Caco-2 (cell line): ENCODE measurements around the gene E2F7. TPM values are rescaled to one million over a fixed set of nuclear protein-coding genes. Genes with fewer than 3 reads are reported as not detected.

Experiments
- BruUV-seq: library from RNA; stranded (reverse); fragments of 400-500 nt; replicated peaks from 2 replicates; lab custom pipeline; 2021; lab: Mats Ljungman, UMichigan
- CTCF ChIA-PET: fragments of 300-600 bp; sonication (Branson Sonifier 250); formaldehyde crosslinking; loops from one replicate; lab custom pipeline; 2022; ENCODE audit warnings: antibody characterized with exemption; lab: Charles Lee
- POLR2A ChIA-PET: fragments of 300-600 bp; sonication (Branson Sonifier 250); formaldehyde crosslinking; loops from one replicate; lab custom pipeline; 2022; ENCODE audit warnings: antibody characterized with exemption; lab: Charles Lee
- DNase-seq, 2 experiments: peaks; one replicate each; pipeline versions ENCODE4 v3.0.0 to v3.0.0-alpha.2; 2020 to 2022
- H3K27me3 ChIP-seq: replicated peaks from 2 replicates; pipeline ENCODE4 v1.6.0; 2011; ENCODE audit warnings: low read length; ENCODE audit not compliant: control insufficient read depth, insufficient read depth
- H3K36me3 ChIP-seq: 2 replicates; pipeline ENCODE4 v1.5.1; 2011; ENCODE audit warnings: low read length; ENCODE audit not compliant: control insufficient read depth, insufficient read depth
- H3K4me1 ChIP-seq: fragments of 250-450 bp; sonication (Bioruptor Pico); 2 replicates; pipeline ENCODE4 v1.5.1; 2020; ENCODE audit warnings: mild to moderate bottlenecking
- H3K4me3 ChIP-seq: 2 replicates; pipeline ENCODE4 v1.5.1; 2011; ENCODE audit warnings: low read depth, mild to moderate bottlenecking, control low read depth, low read length
- H3K9me3 ChIP-seq: fragments of 250-450 bp; sonication (Bioruptor Pico); 2 replicates; pipeline ENCODE4 v1.5.1; 2020; ENCODE audit warnings: mild to moderate bottlenecking, moderate library complexity
- H3K27ac Mint-ChIP-seq: one replicate; pipeline ENCODE4 v1.8.0; 2022; ENCODE audit warnings: mixed read lengths; ENCODE audit not compliant: unreplicated experiment
- H3K27me3 Mint-ChIP-seq: one replicate; pipeline ENCODE4 v1.8.0; 2022; ENCODE audit warnings: mixed read lengths; ENCODE audit not compliant: insufficient read depth, unreplicated experiment
- H3K36me3 Mint-ChIP-seq: one replicate; pipeline ENCODE4 v1.8.0; 2022; ENCODE audit warnings: mild to moderate bottlenecking, mixed read lengths; ENCODE audit not compliant: insufficient read depth, unreplicated experiment
- H3K4me1 Mint-ChIP-seq: one replicate; pipeline ENCODE4 v1.8.0; 2022; ENCODE audit warnings: low read depth, mixed read lengths; ENCODE audit not compliant: unreplicated experiment
- H3K4me3 Mint-ChIP-seq: one replicate; pipeline ENCODE4 v1.8.0; 2022; ENCODE audit warnings: mild to moderate bottlenecking, moderate library complexity, mixed read lengths; ENCODE audit not compliant: unreplicated experiment
- H3K9me3 Mint-ChIP-seq: one replicate; pipeline ENCODE4 v1.8.0; 2022; ENCODE audit warnings: mixed read lengths; ENCODE audit not compliant: unreplicated experiment
- intact Hi-C: fragments of 100-400 bp; cut with micrococcal nuclease; formaldehyde crosslinking; loops from one replicate; pipeline ENCODE4 v1.10.0; 2022; ENCODE audit not compliant: unreplicated experiment
- total RNA-seq: library from RNA; stranded (reverse); gene quantifications from 2 replicates; pipeline ENCODE4 v1.2.3, GENCODE V29; 2022
- TF ChIP-seq, protein P1 (sequence below), 2 experiments: fragments of 200-600 bp in 1 of 2; IDR thresholded peaks; 1 replicate in 1 of 2; 2 replicates in 1 of 2; pipeline versions ENCODE4 v1.5.1 to v1.8.0; 2011 to 2022; ENCODE audit warnings: antibody characterized with exemption in 1 of 2, control low read depth in 1 of 2, inconsistent platforms in 1 of 2, low read depth in 1 of 2, low read length in 1 of 2, mild to moderate bottlenecking in 1 of 2, moderate library complexity in 1 of 2; ENCODE audit not compliant: insufficient read depth in 1 of 2, severe bottlenecking in 1 of 2, unreplicated experiment in 1 of 2

Gene E2F7
- total RNA-seq, 1 experiment from 2014 or later = 11.6 TPM

DNA sequence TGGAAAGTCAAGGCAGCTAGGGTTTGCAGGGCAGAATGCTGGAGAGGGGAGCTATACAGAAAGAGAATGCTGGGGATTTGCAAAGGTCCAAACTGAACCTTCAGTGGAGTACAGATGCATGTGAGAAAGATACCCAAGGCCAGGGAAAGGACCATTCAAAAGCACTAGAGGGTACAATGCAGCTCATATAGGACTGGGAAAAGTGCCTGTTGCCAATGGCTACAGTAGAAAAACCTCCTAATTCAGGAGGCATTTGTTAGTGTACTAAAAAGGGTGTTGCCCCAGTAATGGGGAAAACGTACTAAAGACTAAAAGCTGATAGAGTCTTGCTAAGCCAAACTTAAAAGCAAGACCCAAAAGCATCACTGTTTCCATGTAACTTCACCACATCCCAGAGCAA is 30.1 kb downstream of the E2F7 start:
- H3K27ac Mint-ChIP-seq = no peak overlapping the region
- no peaks in the 10 kb centered on the region for H3K4me1 Mint-ChIP-seq
- Histone ChIP-seq H3K9me3 (no peaks in the 10 kb centered on the region), H3K4me3 (no peak overlapping the region), H3K4me1 (no peaks in the 10 kb centered on the region), H3K27me3 (no peaks in the 10 kb centered on the region), H3K36me3 (no peaks in the 10 kb centered on the region)
- no TSS peak for BruUV-seq
- DNase-seq = no peak
- intact Hi-C loops = no loop called here
- H3K9me3 Mint-ChIP-seq = peaks cover 10% of the 10 kb centered on the region
- POLR2A ChIA-PET = no interaction called here
- no peaks in the 10 kb centered on the region for H3K27me3 Mint-ChIP-seq
- no peak overlapping the region for H3K4me3 Mint-ChIP-seq
- TF ChIP-seq, protein P1, sequence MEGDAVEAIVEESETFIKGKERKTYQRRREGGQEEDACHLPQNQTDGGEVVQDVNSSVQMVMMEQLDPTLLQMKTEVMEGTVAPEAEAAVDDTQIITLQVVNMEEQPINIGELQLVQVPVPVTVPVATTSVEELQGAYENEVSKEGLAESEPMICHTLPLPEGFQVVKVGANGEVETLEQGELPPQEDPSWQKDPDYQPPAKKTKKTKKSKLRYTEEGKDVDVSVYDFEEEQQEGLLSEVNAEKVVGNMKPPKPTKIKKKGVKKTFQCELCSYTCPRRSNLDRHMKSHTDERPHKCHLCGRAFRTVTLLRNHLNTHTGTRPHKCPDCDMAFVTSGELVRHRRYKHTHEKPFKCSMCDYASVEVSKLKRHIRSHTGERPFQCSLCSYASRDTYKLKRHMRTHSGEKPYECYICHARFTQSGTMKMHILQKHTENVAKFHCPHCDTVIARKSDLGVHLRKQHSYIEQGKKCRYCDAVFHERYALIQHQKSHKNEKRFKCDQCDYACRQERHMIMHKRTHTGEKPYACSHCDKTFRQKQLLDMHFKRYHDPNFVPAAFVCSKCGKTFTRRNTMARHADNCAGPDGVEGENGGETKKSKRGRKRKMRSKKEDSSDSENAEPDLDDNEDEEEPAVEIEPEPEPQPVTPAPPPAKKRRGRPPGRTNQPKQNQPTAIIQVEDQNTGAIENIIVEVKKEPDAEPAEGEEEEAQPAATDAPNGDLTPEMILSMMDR (IDR thresholded peaks at IDR 0.05; ENCODE audit: insufficient read depth in 1 of 2, low read depth in 1 of 2, low read length in 1 of 2, severe bottlenecking in 1 of 2, unreplicated experiment in 1 of 2) = no peak
- CTCF ChIA-PET = no interaction called here
- H3K36me3 Mint-ChIP-seq = peaks cover 5% of the 10 kb centered on the region

DNA sequence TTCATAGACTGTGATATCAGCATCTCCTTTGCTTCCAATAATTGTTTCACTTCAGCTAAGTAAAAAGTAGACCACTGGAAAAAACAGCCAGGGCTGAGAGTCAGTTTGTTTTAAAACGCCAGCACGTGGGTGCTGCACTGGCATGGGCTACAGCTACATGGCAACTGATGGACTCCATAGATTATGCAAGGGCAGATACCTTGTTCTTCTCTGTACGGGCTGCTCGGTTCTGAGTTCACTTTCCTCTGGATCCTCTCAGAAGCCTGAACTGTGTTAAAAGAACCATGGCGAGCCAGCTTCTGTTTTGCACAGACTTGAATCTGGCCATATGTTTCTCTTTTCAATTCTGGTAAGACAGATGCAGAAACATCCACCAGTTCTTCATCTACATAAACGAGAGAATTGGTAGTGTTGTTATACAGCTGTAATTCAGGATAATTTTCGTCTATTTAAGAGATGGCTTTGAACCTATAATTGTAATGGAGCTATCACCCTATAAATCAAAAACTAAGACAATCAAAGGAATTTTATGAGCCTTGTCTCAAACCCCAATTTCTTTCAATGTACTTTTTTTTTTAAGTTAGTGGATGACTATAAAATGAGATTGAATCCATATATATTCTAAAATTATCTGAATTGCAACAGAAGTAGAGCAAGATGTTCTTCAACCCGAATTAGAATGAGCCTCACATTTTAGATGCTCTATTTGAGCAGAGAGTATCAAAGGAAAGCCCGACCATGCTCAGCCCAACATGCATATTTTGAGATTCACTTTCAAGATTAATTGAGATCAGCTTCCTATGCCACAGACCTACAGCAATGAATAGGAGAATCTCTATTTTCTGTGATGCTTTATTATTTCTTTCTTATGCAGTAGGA is 31.5 kb downstream of the E2F7 start:
- H3K4me1 Mint-ChIP-seq = no peaks in the 10 kb centered on the region
- peaks cover 10% of the 10 kb centered on the region for H3K9me3 Mint-ChIP-seq
- DNase-seq = no peak
- BruUV-seq = no TSS peak
- H3K4me3 Mint-ChIP-seq = no peak overlapping the region
- TF ChIP-seq, protein P1 (IDR thresholded peaks at IDR 0.05; ENCODE audit: insufficient read depth in 1 of 2, low read depth in 1 of 2, low read length in 1 of 2, severe bottlenecking in 1 of 2, unreplicated experiment in 1 of 2) = no peak
- H3K27me3 ChIP-seq = no peaks in the 10 kb centered on the region
- no peak overlapping the region for H3K4me3 ChIP-seq
- POLR2A ChIA-PET = no interaction called here
- H3K4me1 ChIP-seq = no peaks in the 10 kb centered on the region
- intact Hi-C loops = no loop called here
- H3K27ac Mint-ChIP-seq = no peak overlapping the region
- CTCF ChIA-PET = no interaction called here
- no peaks in the 10 kb centered on the region for H3K27me3 Mint-ChIP-seq
- no peaks in the 10 kb centered on the region for H3K9me3 ChIP-seq
- H3K36me3 ChIP-seq = peaks cover 2% of the 10 kb centered on the region; the same call in 1 of the 2 replicates
- peaks cover 4% of the 10 kb centered on the region for H3K36me3 Mint-ChIP-seq

DNA sequence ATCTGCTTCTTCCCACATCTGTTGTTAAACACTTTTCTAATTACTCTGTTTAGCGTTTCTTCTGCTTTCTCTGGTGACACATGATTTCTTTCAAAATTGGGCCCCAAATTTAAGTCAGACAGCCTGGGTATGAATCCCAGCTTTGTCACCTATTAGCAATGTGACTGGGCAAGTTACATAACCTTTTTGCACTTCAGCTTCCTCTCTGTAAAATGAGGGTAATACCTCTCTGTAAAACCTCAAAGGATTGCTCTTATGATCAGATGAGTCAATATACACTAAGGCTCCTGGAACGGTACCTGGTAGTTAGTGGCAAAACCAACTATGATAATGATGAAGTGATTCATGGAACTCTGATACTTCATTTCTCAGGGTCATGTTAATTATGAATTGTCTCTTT is 33.0 kb downstream of the E2F7 start:
- H3K9me3 ChIP-seq = no peaks in the 10 kb centered on the region
- H3K4me1 Mint-ChIP-seq = no peaks in the 10 kb centered on the region
- POLR2A ChIA-PET = no interaction called here
- H3K36me3 Mint-ChIP-seq = peaks cover 10% of the 10 kb centered on the region
- TF ChIP-seq, protein P1 (IDR thresholded peaks at IDR 0.05; ENCODE audit: insufficient read depth in 1 of 2, low read depth in 1 of 2, low read length in 1 of 2, severe bottlenecking in 1 of 2, unreplicated experiment in 1 of 2) = no peak
- intact Hi-C loops = no loop called here
- no peak for DNase-seq
- H3K36me3 ChIP-seq = peaks cover 2% of the 10 kb centered on the region; the same call in 1 of the 2 replicates
- CTCF ChIA-PET = no interaction called here
- H3K27me3 ChIP-seq = no peaks in the 10 kb centered on the region
- BruUV-seq = no TSS peak
- H3K4me1 ChIP-seq = no peaks in the 10 kb centered on the region
- no peak overlapping the region for H3K4me3 Mint-ChIP-seq
- no peaks in the 10 kb centered on the region for H3K27me3 Mint-ChIP-seq
- no peak overlapping the region for H3K27ac Mint-ChIP-seq
- peaks cover 4% of the 10 kb centered on the region for H3K9me3 Mint-ChIP-seq
- H3K4me3 ChIP-seq = no peak overlapping the region
